ENCODE data around the gene HNRNPUL1. TPM values are rescaled to one million over a fixed set of nuclear protein-coding genes. Genes with fewer than 3 reads are reported as not detected.

HNRNPUL1 gene
- total and polyA plus RNA-seq, 2 donors (not counting 3 experiments of a cell fraction or from before 2014, with no cell fraction given): 83.2 to 261 TPM

GRCh38 chr19:41233748-41234240, 30.4 kb upstream of the HNRNPUL1 start:
- CTCF ChIA-PET: interaction anchor here (3.6 kb wide), 1 partner anchor 30 kb away, joined by 16 read pairs; no protein-coding TSS in a partner anchor

More at GRCh38 chr19:41233748-41234240, 30.4 kb upstream of the HNRNPUL1 start:
- BruUV-seq (replicated peaks): no TSS peak
- intact Hi-C loops (cut with micrococcal nuclease) (no loop called here), dilution Hi-C loops (cut with MboI; ENCODE audit: extremely low pct_ligation_motif_present, low sequenced_read_pairs) (no loop called here)
- no peak overlapping the region for H3K4me3 ChIP-seq (replicated peaks in 1 of 3; ENCODE audit: insufficient read depth in 1 of 3, low read depth in 1 of 3, low read length in 3 of 3)
- peaks cover 2 to 21% of the 10 kb centered on the region in 2 experiments for H3K36me3 ChIP-seq (ENCODE audit: control insufficient read depth in 2 of 2, extremely low read depth in 1 of 2, insufficient read depth in 2 of 2, low read length in 2 of 2)
- POLR2A ChIA-PET: no interaction called here
- H3K79me2 ChIP-seq (ENCODE audit: control insufficient read depth, insufficient read depth, low read length): peaks cover 26% of the 10 kb centered on the region
- no peak overlapping the region for H3K27ac ChIP-seq (ENCODE audit: insufficient read depth, low read depth, low read length)
- no peaks in the 10 kb centered on the region for H3K9me1 ChIP-seq (replicated peaks; ENCODE audit: control insufficient read depth, extremely low read depth, insufficient read depth, low read length)
- H3K9me3 ChIP-seq (replicated peaks; ENCODE audit: control insufficient read depth, insufficient read depth, low read length): no peaks in the 10 kb centered on the region
- H3K4me1 ChIP-seq (ENCODE audit: control insufficient read depth, extremely low read depth, insufficient read depth, low read length): no peaks in the 10 kb centered on the region
- no peak overlapping the region for H3K4me2 ChIP-seq (ENCODE audit: insufficient read depth, low read length)
- H3K27me3 ChIP-seq (ENCODE audit: control insufficient read depth in 2 of 2, insufficient read depth in 2 of 2, low read length in 2 of 2): no peaks in the 10 kb centered on the region
- no peak overlapping the region for H3K9ac ChIP-seq (replicated peaks; ENCODE audit: extremely low read depth, insufficient read depth, low read length)
- no peak for FAIRE-seq
- H4K20me1 ChIP-seq (replicated peaks; ENCODE audit: control insufficient read depth, extremely low read depth, insufficient read depth, low read length): no peaks in the 10 kb centered on the region
- DNase-seq (ENCODE audit: low read depth, low spot score): no peak
- no peak overlapping the region for H2AFZ ChIP-seq (ENCODE audit: low read depth, low read length)
- no peak for TF ChIP-seq CTCF (IDR thresholded peaks at IDR 0.05; ENCODE audit: extremely low read depth in 1 of 2, insufficient read depth in 1 of 2, low read depth in 1 of 2, low read length in 2 of 2)
- no peak for TF ChIP-seq EZH2 (IDR thresholded peaks at IDR 0.05; ENCODE audit: borderline replicate concordance, low read depth, low read length, severe bottlenecking)
- no peak for TF ChIP-seq FOS (IDR thresholded peaks at IDR 0.05; ENCODE audit: borderline replicate concordance, insufficient read depth, low read length)
- TF ChIP-seq, protein P1, sequence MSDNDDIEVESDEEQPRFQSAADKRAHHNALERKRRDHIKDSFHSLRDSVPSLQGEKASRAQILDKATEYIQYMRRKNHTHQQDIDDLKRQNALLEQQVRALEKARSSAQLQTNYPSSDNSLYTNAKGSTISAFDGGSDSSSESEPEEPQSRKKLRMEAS (IDR thresholded peaks at IDR 0.05; ENCODE audit: insufficient read depth, insufficient read length): no peak
- no peak for TF ChIP-seq MYC (IDR thresholded peaks at IDR 0.05; ENCODE audit: low read depth, low read length)
- TF ChIP-seq JUN (IDR thresholded peaks at IDR 0.05; ENCODE audit: borderline replicate concordance, insufficient read depth, insufficient read length, low read depth): no peak
- TF ChIP-seq POLR2A (IDR thresholded peaks at IDR 0.05; ENCODE audit: low read depth, low read length): no peak
- no peak for TF ChIP-seq GATA2 (IDR thresholded peaks at IDR 0.05; ENCODE audit: insufficient read depth, insufficient read length, low read depth, low read length)
- no peak for TF ChIP-seq POLR2AphosphoS5 (IDR thresholded peaks at IDR 0.05; ENCODE audit: insufficient read depth, low read depth, low read length)

Measured in endothelial cell of umbilical vein (primary cell).